Mesothelial cell of epicardium (in vitro differentiated cells): ENCODE results near the gene MGAM2. TPM values are rescaled to one million over a fixed set of nuclear protein-coding genes. Genes with fewer than 3 reads are reported as not detected.

Experiments used
- DNase-seq, 2 experiments: peaks; one replicate each; pipeline ENCODE4 v3.0.0; 2021; ENCODE audit warnings: low spot score in 2 of 2; ENCODE audit not compliant: unreplicated experiment in 2 of 2
- H3K27ac Mint-ChIP-seq: 2 replicates; pipeline ENCODE4 v1.8.0; 2021; ENCODE audit warnings: mixed read lengths
- H3K27me3 Mint-ChIP-seq: 2 replicates; pipeline ENCODE4 v1.8.0; 2021; ENCODE audit warnings: low read depth, mixed read lengths
- H3K36me3 Mint-ChIP-seq: 2 replicates; pipeline ENCODE4 v1.8.0; 2021; ENCODE audit warnings: mixed read lengths
- H3K4me1 Mint-ChIP-seq: 2 replicates; pipeline ENCODE4 v1.8.0; 2021; ENCODE audit warnings: mixed read lengths
- H3K4me3 Mint-ChIP-seq: 2 replicates; pipeline ENCODE4 v1.8.0; 2021; ENCODE audit warnings: mild to moderate bottlenecking, moderate library complexity, mixed read lengths
- H3K9me3 Mint-ChIP-seq: 2 replicates; pipeline ENCODE4 v1.8.0; 2021; ENCODE audit warnings: mixed read lengths
- total RNA-seq: library from RNA; stranded (reverse); gene quantifications from 3 replicates; pipeline ENCODE4 v1.2.1, GENCODE V29; 2021
- TF ChIP-seq, protein P1 (sequence below): fragments of 200-600 bp; sonication (generic); IDR thresholded peaks from one replicate; pipeline ENCODE4 v1.5.0; 2021; ENCODE audit warnings: antibody characterized with exemption; ENCODE audit not compliant: unreplicated experiment

MGAM2 gene
- total RNA-seq, 1 donor from 2014 or later, result 0.13 TPM

GRCh38 chr7:142228537-142229104, 117.1 kb downstream of the MGAM2 start:
- H3K27me3 Mint-ChIP-seq, result peaks cover 15% of the 10 kb centered on the region
- no peak for DNase-seq
- no peaks in the 10 kb centered on the region for H3K9me3 Mint-ChIP-seq
- H3K4me3 Mint-ChIP-seq, result no peak overlapping the region
- H3K4me1 Mint-ChIP-seq, result no peaks in the 10 kb centered on the region
- H3K27ac Mint-ChIP-seq, result no peak overlapping the region
- TF ChIP-seq, protein P1, sequence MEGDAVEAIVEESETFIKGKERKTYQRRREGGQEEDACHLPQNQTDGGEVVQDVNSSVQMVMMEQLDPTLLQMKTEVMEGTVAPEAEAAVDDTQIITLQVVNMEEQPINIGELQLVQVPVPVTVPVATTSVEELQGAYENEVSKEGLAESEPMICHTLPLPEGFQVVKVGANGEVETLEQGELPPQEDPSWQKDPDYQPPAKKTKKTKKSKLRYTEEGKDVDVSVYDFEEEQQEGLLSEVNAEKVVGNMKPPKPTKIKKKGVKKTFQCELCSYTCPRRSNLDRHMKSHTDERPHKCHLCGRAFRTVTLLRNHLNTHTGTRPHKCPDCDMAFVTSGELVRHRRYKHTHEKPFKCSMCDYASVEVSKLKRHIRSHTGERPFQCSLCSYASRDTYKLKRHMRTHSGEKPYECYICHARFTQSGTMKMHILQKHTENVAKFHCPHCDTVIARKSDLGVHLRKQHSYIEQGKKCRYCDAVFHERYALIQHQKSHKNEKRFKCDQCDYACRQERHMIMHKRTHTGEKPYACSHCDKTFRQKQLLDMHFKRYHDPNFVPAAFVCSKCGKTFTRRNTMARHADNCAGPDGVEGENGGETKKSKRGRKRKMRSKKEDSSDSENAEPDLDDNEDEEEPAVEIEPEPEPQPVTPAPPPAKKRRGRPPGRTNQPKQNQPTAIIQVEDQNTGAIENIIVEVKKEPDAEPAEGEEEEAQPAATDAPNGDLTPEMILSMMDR, result no peak
- no peaks in the 10 kb centered on the region for H3K36me3 Mint-ChIP-seq

DNA sequence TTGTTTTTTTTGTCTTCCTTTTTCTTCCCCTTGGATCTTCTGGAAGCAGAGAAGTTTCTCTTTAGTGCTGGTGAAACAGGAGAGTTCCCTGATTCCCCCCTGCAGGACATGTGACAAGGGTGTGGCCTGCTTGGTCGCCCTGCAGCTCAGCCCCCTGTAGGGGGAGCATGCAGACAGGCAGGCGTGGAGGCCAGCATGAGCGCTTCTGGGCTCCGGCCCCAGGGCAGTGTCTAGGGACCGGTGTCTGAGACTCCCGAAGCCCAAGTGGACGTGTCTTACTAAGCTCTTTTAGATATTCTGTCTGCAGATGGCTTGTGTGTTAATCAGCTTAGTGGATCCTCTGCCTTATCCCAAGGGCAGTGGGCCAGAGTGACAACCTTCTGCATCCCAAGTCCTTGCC, 120.2 kb downstream of the MGAM2 start:
- TF ChIP-seq, protein P1, result no peak
- no peak for DNase-seq
- Mint-ChIP-seq H3K9me3 (peaks cover 5% of the 10 kb centered on the region), H3K4me3 (no peak overlapping the region), H3K36me3 (no peaks in the 10 kb centered on the region), H3K4me1 (no peaks in the 10 kb centered on the region), H3K27me3 (peaks cover 31% of the 10 kb centered on the region), H3K27ac (no peak overlapping the region)

- DNase-seq, result no peak
- Mint-ChIP-seq H3K36me3 (no peaks in the 10 kb centered on the region), H3K4me3 (no peak overlapping the region), H3K4me1 (no peaks in the 10 kb centered on the region), H3K27me3 (peaks cover 57% of the 10 kb centered on the region), H3K27ac (no peak overlapping the region), H3K9me3 (peaks cover under 1% of the 10 kb centered on the region)
- TF ChIP-seq, protein P1, result no peak
Measured at GRCh38 chr7:142240546-142240945, 129.0 kb downstream of the MGAM2 start.

DNA sequence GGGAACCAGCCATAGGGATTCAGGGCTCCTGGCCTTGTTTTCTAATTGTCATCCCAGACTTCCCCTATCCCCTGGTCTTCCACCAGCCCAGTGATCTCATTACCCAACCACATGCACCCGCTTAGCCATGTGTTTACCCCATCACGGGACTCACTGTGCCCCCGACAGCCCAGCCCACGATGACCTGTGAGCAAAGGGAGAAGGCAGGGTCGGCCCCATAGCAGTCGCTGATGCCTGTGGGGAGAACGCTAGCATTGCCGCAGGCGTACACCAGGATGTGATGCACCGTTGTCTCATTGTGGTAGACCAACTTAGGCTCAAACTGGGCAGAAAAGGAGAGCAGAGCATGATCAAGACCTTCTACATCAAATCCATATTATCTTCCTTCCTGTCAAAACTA, 132.3 kb downstream of the MGAM2 start:
- H3K36me3 Mint-ChIP-seq, result no peaks in the 10 kb centered on the region
- no peak for DNase-seq
- peaks cover 39% of the 10 kb centered on the region for H3K27me3 Mint-ChIP-seq
- no peak overlapping the region for H3K4me3 Mint-ChIP-seq
- H3K9me3 Mint-ChIP-seq, result no peaks in the 10 kb centered on the region
- TF ChIP-seq, protein P1, result no peak
- no peaks in the 10 kb centered on the region for H3K4me1 Mint-ChIP-seq
- H3K27ac Mint-ChIP-seq, result no peak overlapping the region

DNA sequence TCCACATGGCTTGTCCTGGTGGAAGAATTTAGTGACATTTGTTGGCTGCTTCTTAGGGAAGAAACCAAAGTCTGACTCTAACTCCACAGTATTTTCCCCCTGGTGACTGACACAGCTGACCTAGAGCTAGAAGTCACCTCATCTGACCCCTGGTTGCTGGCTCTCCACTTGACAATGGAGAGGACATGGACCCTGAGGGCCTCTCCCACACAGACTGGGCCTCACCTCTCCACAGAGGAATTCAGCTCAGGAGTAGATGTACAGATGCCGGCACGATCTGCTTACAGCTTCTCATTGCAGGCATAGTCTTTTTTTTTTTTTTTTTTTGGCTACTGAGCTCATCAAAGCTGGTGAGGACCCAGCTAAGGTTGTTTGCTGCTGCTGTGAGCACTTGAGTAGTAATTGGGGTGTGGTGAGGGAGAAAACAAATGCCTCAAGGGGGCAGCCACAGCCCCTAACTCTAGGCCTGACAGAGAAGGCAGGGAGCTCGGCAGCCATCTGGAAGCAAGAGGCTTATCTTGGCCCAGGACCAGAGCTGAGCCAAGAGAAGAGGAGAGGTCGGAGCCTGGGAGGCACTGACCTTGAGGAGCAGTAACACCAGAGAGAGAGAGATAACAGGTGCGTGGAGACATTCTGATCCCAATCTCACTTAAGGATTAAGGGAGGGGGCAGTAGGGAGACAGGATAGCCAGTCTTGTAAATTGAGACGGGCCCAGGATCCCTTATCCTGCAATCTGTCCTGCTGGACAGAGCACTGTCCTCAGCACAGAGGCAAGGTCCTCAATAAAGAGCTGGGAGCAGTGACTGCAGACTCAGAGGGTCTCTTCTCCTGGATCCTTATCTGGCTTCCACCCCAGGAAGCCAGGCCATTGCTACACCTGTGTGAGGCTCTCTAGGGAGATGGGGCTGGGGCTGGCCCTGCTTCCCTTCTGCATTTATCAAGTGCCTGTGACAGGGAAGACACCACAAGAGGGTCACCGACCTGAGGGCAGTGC, 136.9 kb downstream of the MGAM2 start:
- H3K4me3 Mint-ChIP-seq, result no peak overlapping the region
- H3K9me3 Mint-ChIP-seq, result no peaks in the 10 kb centered on the region
- TF ChIP-seq, protein P1, result no peak
- no peak for DNase-seq
- peaks cover 13% of the 10 kb centered on the region for H3K27me3 Mint-ChIP-seq
- H3K4me1 Mint-ChIP-seq, result peaks cover 9% of the 10 kb centered on the region
- no peaks in the 10 kb centered on the region for H3K36me3 Mint-ChIP-seq
- H3K27ac Mint-ChIP-seq, result no peak overlapping the region
